Caco-2 (cell line): ENCODE measurements around the gene HLTF. TPM values are rescaled to one million over a fixed set of nuclear protein-coding genes. Genes with fewer than 3 reads are reported as not detected.

Source experiments
- BruUV-seq: library from RNA; stranded (reverse); fragments of 400-500 nt; replicated peaks from 2 replicates; lab custom pipeline; 2021; lab: Mats Ljungman, UMichigan
- CTCF ChIA-PET: fragments of 300-600 bp; sonication (Branson Sonifier 250); formaldehyde crosslinking; loops from one replicate; lab custom pipeline; 2022; ENCODE audit warnings: antibody characterized with exemption; lab: Charles Lee
- POLR2A ChIA-PET: fragments of 300-600 bp; sonication (Branson Sonifier 250); formaldehyde crosslinking; loops from one replicate; lab custom pipeline; 2022; ENCODE audit warnings: antibody characterized with exemption; lab: Charles Lee
- DNase-seq, 2 experiments: peaks; one replicate each; pipeline versions ENCODE4 v3.0.0 to v3.0.0-alpha.2; 2020 to 2022
- H3K27me3 ChIP-seq: replicated peaks from 2 replicates; pipeline ENCODE4 v1.6.0; 2011; ENCODE audit warnings: low read length; ENCODE audit not compliant: control insufficient read depth, insufficient read depth
- H3K36me3 ChIP-seq: 2 replicates; pipeline ENCODE4 v1.5.1; 2011; ENCODE audit warnings: low read length; ENCODE audit not compliant: control insufficient read depth, insufficient read depth
- H3K4me1 ChIP-seq: fragments of 250-450 bp; sonication (Bioruptor Pico); 2 replicates; pipeline ENCODE4 v1.5.1; 2020; ENCODE audit warnings: mild to moderate bottlenecking
- H3K4me3 ChIP-seq: 2 replicates; pipeline ENCODE4 v1.5.1; 2011; ENCODE audit warnings: low read depth, mild to moderate bottlenecking, control low read depth, low read length
- H3K9me3 ChIP-seq: fragments of 250-450 bp; sonication (Bioruptor Pico); 2 replicates; pipeline ENCODE4 v1.5.1; 2020; ENCODE audit warnings: mild to moderate bottlenecking, moderate library complexity
- H3K27ac Mint-ChIP-seq: one replicate; pipeline ENCODE4 v1.8.0; 2022; ENCODE audit warnings: mixed read lengths; ENCODE audit not compliant: unreplicated experiment
- H3K27me3 Mint-ChIP-seq: one replicate; pipeline ENCODE4 v1.8.0; 2022; ENCODE audit warnings: mixed read lengths; ENCODE audit not compliant: insufficient read depth, unreplicated experiment
- H3K36me3 Mint-ChIP-seq: one replicate; pipeline ENCODE4 v1.8.0; 2022; ENCODE audit warnings: mild to moderate bottlenecking, mixed read lengths; ENCODE audit not compliant: insufficient read depth, unreplicated experiment
- H3K4me1 Mint-ChIP-seq: one replicate; pipeline ENCODE4 v1.8.0; 2022; ENCODE audit warnings: low read depth, mixed read lengths; ENCODE audit not compliant: unreplicated experiment
- H3K4me3 Mint-ChIP-seq: one replicate; pipeline ENCODE4 v1.8.0; 2022; ENCODE audit warnings: mild to moderate bottlenecking, moderate library complexity, mixed read lengths; ENCODE audit not compliant: unreplicated experiment
- H3K9me3 Mint-ChIP-seq: one replicate; pipeline ENCODE4 v1.8.0; 2022; ENCODE audit warnings: mixed read lengths; ENCODE audit not compliant: unreplicated experiment
- intact Hi-C: fragments of 100-400 bp; cut with micrococcal nuclease; formaldehyde crosslinking; loops from one replicate; pipeline ENCODE4 v1.10.0; 2022; ENCODE audit not compliant: unreplicated experiment
- total RNA-seq: library from RNA; stranded (reverse); gene quantifications from 2 replicates; pipeline ENCODE4 v1.2.3, GENCODE V29; 2022
- TF ChIP-seq, protein P1 (sequence below), 2 experiments: fragments of 200-600 bp in 1 of 2; IDR thresholded peaks; 1 replicate in 1 of 2; 2 replicates in 1 of 2; pipeline versions ENCODE4 v1.5.1 to v1.8.0; 2011 to 2022; ENCODE audit warnings: antibody characterized with exemption in 1 of 2, control low read depth in 1 of 2, inconsistent platforms in 1 of 2, low read depth in 1 of 2, low read length in 1 of 2, mild to moderate bottlenecking in 1 of 2, moderate library complexity in 1 of 2; ENCODE audit not compliant: insufficient read depth in 1 of 2, severe bottlenecking in 1 of 2, unreplicated experiment in 1 of 2

Gene HLTF
- total RNA-seq, 1 experiment from 2014 or later = 53.0 TPM

DNA sequence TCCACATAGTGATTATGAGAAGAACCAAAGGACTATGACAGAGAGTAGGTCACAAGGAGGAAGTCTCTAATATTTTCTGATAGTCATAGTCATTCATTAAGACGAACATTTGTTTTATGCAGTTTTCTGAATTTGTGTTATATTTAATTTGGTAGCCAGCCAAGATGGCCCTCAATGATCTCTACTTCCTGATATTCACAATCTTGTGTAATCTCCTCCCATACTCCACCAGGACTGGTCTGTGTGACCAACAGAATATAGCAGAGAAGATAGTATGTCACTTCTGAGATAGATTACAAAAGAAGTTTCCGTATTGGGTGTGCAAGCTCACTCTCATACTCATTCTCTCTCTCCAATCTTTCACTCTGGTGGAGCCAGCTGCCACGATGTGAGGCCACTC lies 30.8 kb downstream of the HLTF start:
- no peaks in the 10 kb centered on the region for H3K27me3 Mint-ChIP-seq
- H3K9me3 Mint-ChIP-seq = no peaks in the 10 kb centered on the region
- intact Hi-C loops = no loop called here
- peaks cover 64% of the 10 kb centered on the region for H3K36me3 Mint-ChIP-seq
- Histone ChIP-seq H3K4me3 (no peak overlapping the region), H3K36me3 (no peaks in the 10 kb centered on the region; the same call in 1 of the 2 replicates), H3K27me3 (no peaks in the 10 kb centered on the region), H3K4me1 (no peaks in the 10 kb centered on the region), H3K9me3 (no peaks in the 10 kb centered on the region)
- no TSS peak for BruUV-seq
- POLR2A ChIA-PET = no interaction called here
- CTCF ChIA-PET = no interaction called here
- H3K4me1 Mint-ChIP-seq = no peaks in the 10 kb centered on the region
- TF ChIP-seq, protein P1, sequence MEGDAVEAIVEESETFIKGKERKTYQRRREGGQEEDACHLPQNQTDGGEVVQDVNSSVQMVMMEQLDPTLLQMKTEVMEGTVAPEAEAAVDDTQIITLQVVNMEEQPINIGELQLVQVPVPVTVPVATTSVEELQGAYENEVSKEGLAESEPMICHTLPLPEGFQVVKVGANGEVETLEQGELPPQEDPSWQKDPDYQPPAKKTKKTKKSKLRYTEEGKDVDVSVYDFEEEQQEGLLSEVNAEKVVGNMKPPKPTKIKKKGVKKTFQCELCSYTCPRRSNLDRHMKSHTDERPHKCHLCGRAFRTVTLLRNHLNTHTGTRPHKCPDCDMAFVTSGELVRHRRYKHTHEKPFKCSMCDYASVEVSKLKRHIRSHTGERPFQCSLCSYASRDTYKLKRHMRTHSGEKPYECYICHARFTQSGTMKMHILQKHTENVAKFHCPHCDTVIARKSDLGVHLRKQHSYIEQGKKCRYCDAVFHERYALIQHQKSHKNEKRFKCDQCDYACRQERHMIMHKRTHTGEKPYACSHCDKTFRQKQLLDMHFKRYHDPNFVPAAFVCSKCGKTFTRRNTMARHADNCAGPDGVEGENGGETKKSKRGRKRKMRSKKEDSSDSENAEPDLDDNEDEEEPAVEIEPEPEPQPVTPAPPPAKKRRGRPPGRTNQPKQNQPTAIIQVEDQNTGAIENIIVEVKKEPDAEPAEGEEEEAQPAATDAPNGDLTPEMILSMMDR (IDR thresholded peaks at IDR 0.05; ENCODE audit: insufficient read depth in 1 of 2, low read depth in 1 of 2, low read length in 1 of 2, severe bottlenecking in 1 of 2, unreplicated experiment in 1 of 2) = no peak
- DNase-seq = no peak
- H3K27ac Mint-ChIP-seq = no peak overlapping the region
- H3K4me3 Mint-ChIP-seq = no peak overlapping the region

DNA sequence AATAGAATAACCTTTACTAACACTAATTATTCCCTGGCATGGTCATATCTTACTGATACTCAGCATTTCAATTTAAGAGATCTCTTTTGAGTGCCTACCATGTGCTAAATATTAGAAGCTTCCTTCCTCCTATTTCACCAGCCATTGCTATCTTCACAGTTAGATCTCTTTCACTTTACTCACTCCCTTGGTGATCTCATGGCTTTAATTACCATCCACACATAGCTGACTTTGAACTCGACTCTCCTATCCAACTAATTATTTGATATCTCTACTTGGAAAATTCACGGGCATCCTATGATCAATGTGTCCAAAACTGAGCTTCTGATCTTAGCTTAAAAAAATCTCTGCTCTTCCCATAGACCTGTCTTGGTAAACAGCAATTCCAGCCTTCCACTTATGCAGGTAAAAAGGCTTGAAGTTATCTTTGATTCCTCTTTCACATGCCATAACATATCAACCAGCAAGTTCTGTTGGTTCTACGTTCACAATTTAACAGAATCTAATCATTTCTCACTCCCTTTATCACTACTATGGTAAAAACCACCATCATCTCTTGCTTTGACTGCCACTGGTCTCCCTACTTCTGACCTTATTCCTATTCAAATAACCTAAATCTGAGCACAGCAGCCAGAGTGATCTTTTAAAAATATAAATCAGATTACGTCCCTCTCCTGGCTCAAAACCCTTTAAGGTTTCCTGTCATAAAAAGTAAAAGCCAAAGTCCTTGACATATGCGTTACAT lies 41.8 kb downstream of the HLTF start:
- Histone ChIP-seq H3K4me3 (no peak overlapping the region), H3K4me1 (no peaks in the 10 kb centered on the region), H3K27me3 (no peaks in the 10 kb centered on the region), H3K36me3 (no peaks in the 10 kb centered on the region; the same call in 1 of the 2 replicates), H3K9me3 (no peaks in the 10 kb centered on the region)
- TF ChIP-seq, protein P1 (IDR thresholded peaks at IDR 0.05; ENCODE audit: insufficient read depth in 1 of 2, low read depth in 1 of 2, low read length in 1 of 2, severe bottlenecking in 1 of 2, unreplicated experiment in 1 of 2) = no peak
- no peaks in the 10 kb centered on the region for H3K9me3 Mint-ChIP-seq
- peaks cover 38% of the 10 kb centered on the region for H3K36me3 Mint-ChIP-seq
- no peak for DNase-seq
- H3K27ac Mint-ChIP-seq = no peak overlapping the region
- H3K4me1 Mint-ChIP-seq = no peaks in the 10 kb centered on the region
- ChIA-PET POLR2A (interaction anchor here (0.6 kb wide), 1 partner anchor 53 kb away, joined by 3 read pairs; the partner anchor contains the start of gene GYG1), CTCF (no interaction called here)
- BruUV-seq = no TSS peak
- H3K27me3 Mint-ChIP-seq = no peaks in the 10 kb centered on the region
- intact Hi-C loops = no loop called here
- no peak overlapping the region for H3K4me3 Mint-ChIP-seq

DNA sequence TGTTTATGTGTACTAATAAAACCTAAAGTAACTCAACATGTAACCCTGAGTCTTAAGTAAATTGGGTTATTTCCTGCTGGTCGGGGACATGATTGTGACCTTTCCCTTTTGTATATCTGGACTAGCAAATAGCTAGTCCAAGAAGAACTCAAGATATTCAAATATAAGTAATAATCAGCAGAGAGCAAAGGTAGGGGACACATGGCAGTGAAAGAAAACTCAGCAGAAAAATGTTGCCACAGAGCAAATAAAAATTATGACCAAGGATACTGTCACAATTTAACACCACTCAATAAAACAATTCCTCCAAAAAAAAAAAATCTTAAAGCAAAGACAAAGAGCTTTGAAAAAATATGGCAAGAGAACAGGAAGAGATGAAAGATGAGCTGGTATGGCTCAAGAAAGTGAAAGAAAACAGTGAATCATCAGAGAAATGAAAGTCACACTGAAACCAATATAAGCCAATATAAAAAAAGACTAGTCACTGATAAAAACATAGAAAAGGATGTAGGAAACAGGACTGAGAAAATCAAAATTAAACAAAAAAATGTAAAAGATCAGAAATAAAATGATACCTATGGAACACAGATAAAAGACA lies 43.4 kb downstream of the HLTF start:
- no peaks in the 10 kb centered on the region for H3K4me1 ChIP-seq
- Mint-ChIP-seq H3K4me3 (no peak overlapping the region), H3K36me3 (peaks cover 33% of the 10 kb centered on the region), H3K9me3 (no peaks in the 10 kb centered on the region), H3K4me1 (no peaks in the 10 kb centered on the region), H3K27me3 (no peaks in the 10 kb centered on the region), H3K27ac (no peak overlapping the region)
- DNase-seq = no peak
- no peak overlapping the region for H3K4me3 ChIP-seq
- BruUV-seq = no TSS peak
- H3K9me3 ChIP-seq = no peaks in the 10 kb centered on the region
- ChIA-PET CTCF (no interaction called here), POLR2A (no interaction called here)
- intact Hi-C loops = no loop called here
- H3K27me3 ChIP-seq = no peaks in the 10 kb centered on the region
- H3K36me3 ChIP-seq = no peaks in the 10 kb centered on the region; the same call in 1 of the 2 replicates
- TF ChIP-seq, protein P1 (IDR thresholded peaks at IDR 0.05; ENCODE audit: insufficient read depth in 1 of 2, low read depth in 1 of 2, low read length in 1 of 2, severe bottlenecking in 1 of 2, unreplicated experiment in 1 of 2) = no peak
